Activated CD4-positive, alpha-beta T cell treated with anti-CD3 and anti-CD28 coated beads, Interleukin-2, Interleukin-4, amounts not matched to agents 100 ng/mL and 50 ng/mL, durations not matched to agents 16 hours and 8 hours (primary cell): ENCODE measurements around the gene OSBPL10.
"Not testable (repeated sequence)": the region's sequence is repeated elsewhere in the genome, so short reads cannot be mapped to it uniquely, and the experiment has no call there.

Experiments used
- DNase-seq: peaks from one replicate; pipeline ENCODE4 v3.0.0-alpha.2; 2020; ENCODE audit warnings: low spot score

Gene OSBPL10

DNA sequence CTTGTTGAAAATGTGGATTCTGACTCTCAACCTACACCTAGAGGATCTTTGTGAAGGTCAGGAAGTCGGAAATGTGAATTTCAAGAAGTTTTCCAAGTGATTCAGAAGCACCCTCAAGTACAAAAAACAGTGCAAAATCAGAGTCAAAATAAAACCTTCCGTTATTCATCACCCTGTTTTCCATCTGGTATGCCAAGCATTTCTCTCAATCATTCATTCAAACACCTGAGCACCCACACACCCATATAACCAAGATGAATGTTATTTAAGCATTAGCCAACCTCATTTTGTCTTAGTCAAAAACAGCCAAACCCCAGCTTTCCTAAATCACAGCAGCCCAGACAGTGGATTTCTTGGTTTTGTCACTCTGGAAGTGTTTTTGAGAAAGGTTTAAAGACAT, 91.1 kb downstream of the OSBPL10 start:
- no peak for DNase-seq

DNA sequence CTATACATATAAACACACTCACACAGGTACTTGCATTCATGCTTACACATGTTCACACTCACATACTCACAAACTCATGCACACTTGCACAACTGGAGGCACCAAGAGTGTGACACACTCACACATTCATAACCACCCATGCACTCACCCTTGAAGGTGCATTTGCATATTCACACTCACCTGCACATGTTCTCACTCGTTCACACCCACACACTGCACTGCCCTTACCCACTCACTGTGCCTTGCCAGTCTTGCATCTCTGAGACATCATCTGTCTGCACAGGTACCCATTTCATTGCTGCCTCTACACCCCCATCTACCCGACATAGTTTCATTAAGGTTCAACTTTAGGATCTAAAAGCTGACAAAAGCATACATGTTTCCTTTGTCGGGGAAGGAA, 95.8 kb downstream of the OSBPL10 start:
- no peak for DNase-seq

DNA sequence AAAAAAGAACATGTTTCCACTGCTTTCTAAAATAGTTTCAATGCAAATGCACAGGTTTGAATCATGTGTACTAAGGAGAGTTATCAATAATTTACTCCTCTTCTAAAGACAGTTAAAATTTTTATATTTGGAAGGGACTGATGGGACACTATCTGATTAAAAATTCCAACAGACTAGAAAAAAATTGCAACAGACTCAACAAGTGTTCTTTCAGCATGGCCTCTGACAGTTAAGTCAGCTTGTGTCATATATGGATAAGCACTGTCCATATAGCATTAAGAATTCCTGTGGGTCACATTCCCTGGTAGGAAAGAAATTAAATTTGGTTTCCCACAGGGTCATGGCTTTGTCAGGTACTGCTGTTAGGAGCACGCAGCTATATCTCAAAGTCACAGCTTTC, 96.8 kb downstream of the OSBPL10 start:
- DNase-seq = no peak

DNA sequence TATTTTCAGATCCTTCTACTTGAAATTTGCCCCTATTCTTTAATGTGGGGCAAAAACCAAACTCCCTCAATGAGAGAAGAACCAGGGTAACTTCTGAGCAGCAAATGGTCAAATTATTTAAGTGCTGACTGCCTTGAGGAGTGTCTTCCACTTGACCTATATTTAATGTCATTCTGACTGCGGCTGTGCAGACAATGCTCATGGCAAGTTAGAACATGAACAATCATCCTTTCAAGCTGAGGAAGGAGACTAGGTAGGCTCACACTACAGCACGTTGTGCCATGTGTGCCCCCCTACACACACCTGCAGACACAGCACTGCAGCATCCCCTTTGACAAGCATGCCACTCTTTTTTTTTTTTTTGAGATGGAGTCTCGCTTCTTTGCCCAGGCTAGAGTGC, 98.2 kb downstream of the OSBPL10 start:
- no peak for DNase-seq

DNA sequence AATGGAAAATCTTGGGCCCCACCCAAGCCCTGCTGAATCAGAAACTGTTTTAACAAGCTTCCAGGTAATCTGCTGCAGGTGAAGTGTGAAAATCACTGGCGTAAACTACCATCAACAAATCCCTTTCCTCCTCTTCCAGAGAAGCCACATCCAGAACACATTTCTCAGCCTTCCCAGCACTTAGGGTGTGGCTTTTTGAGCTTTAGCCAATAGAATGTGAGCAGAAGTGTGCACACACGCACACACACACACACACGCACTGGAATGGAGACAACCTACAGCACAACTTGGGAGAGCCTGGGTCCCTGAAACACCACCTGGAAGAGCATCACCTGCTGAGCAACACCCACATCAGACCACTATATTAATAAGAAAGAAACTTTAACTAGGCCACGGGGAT, 98.6 kb downstream of the OSBPL10 start:
- no peak for DNase-seq

DNA sequence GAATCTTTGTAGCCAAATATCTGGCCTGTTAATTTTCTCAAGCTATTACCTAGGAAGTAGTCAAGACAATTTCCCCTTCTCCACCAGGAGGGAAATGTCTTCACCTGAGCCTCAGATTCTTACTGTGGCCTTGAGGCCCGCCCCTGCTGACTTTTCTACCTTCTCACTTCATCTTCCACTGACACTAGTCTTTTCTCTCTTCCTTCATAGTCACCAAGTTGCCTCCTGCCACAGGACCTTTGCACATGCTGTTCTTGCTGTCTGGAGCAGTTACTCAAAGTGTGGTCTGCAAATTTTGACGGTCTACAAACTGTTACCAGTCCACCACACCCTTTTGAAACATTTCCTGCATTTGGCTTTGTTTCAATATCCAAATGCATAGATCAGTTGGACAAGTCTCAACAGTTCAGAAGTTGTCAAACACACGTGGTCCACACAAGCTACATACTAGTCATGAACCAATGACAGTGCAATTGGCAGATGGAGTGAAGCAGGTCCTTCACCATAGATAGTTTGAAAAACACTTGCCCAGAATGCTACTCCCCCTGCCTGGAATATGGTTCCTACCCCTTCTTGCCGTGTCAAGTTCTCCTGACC, 100.5 kb downstream of the OSBPL10 start:
- no peak for DNase-seq

DNA sequence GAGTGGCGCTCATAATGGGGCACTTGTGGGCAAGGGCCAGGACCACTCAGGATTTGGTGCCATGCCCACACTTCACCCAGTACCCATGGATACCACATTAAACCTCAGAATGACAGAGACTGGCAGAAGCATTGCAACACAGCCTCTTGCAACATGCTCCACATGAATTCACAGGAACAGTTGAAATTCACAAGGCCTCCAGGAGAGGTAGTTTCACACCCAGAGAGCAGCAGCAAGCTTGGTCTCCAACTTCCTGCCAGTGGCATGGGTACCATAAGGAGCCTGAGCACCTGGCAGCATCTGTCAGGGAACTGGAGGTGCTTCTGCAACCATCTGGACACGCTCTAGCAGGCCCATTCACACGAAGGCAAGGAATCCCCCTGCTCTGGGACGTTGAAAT, 101.0 kb downstream of the OSBPL10 start:
- DNase-seq = no peak

DNA sequence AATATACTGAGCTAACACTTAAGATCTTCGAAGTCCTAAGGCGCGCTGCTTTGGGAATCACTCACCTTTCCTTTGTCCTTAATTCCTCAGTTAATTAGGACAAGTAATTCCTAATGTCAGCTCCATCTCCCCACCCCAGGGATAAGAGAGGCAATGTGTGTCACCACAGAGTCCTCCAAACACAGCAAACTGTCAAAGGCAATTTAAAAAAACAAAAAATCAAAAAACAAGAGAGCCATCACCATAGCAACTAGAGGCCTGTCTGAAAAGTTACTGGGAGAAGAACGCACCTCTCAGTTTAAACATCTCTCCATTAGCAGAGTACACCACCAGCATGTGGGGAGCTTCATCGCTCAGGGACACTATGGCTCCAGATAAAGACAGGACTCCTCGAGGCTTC, 101.7 kb downstream of the OSBPL10 start:
- DNase-seq = no peak

DNA sequence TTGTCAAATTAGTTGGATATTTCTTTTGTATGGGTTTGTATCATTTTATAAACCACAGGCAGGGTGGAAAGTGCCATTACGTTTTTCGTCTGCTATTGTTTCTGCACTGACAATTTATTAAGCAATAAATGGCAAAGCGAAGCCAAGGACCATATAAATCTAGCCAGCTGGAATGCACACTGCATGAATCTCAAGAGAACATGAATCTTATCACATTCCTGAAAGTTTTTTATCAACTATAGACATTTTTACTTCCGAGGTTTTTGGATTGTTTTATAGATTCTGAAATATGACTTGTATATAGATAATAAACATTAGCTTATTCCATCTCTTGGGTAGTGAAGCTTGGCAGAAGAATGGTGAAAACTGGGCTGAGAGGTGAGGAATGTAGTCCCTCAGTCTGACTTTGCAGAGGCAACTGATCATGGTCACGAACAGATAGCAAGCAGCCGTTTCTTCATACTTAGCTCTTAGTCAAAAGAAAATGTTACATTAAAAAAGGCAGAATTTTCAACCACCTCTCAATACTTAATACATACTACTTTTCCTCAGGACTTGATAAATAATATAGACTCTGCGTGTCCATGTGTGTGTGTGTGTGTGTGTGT, 102.7 kb downstream of the OSBPL10 start:
- no peak for DNase-seq

DNA sequence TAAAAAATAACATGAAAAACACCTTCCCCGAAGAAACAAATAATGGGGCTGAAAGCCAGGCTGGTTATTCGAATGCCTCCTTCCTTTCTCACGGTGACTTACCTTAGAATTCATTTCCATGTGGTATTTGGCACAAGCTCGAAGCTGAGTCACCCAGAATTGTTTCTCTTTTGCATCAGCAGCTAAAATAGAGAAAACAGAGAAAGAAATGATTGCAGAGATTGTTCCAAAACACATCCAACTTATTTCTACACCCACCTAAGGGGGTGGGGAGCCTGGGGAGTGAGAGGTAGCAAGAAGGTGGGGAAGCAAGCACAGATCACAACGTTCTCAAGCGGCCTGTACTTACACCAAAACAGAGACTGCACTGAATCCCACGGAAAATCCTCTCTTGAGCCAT, 104.7 kb downstream of the OSBPL10 start:
- no peak for DNase-seq

DNA sequence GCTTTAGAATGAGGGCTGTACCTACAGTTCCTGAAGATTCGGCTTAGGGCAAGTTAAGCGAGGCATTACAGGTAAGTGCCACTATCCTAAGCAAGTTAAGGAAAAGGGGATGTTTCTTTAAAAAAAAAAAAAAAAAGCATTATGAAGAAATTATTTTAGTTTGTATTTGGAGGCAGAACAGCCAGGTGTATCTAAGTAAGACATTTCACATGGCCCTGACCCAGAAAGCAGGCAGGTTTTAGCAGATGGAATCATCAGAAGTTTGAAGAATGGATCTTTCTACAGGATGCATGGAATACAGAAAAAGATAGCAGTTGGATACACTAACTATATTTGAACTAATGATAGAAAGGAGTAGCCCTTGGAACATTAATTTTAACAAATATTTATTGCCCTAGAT, 105.6 kb downstream of the OSBPL10 start:
- no peak for DNase-seq

DNA sequence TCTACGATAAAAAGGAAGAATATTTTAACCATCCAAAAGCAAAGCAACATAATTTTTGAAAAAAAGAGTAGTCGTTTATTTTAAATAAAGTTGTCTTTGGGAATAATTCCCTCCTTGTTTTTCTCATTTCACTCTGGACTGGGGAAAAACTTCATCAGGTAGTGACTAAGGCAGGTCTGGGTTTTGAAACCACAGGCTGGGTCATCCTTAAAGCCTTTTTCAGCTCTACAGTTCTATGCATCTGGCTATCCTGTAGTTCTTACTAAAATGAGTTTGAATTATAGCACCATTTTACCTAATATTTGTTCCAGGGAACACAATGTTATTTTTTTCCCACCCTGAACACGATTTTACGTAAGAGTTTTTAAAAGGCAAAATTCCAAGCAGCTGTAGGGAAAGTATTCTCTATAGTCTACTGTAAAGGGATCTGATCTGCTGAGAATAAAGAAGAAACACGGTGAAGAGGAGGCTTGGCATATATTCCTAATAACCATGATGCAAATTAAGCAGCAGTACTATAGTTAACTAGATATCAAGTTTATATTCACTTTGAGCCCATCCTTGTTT, 107.7 kb downstream of the OSBPL10 start:
- no peak for DNase-seq

DNA sequence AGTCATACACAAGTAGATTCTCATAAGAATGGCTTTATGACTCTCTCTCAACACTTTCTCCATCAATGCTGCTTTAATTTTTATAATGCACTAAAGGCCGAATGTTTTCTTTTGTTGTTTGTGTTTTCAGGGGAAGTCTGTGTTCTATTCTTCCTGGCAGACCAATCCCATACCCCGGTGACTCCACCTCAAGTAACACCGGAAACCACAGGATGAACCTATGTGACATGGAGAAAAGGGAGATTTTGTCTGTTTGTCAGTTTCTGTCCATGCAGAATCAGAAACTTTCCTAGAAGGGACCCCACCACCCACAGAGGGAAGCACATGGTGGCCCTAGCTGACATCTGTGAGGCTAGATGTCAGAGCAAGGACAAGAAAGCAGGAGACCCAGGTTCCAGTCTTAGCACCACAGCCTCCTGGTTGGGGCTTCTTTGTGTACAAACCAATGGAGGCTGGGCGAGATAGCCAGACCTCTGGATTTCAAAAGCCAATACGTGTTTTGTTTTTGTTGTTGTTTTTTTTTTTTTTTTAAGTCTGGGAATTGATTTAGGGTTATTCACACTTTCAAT, 109.0 kb downstream of the OSBPL10 start:
- no peak for DNase-seq

DNA sequence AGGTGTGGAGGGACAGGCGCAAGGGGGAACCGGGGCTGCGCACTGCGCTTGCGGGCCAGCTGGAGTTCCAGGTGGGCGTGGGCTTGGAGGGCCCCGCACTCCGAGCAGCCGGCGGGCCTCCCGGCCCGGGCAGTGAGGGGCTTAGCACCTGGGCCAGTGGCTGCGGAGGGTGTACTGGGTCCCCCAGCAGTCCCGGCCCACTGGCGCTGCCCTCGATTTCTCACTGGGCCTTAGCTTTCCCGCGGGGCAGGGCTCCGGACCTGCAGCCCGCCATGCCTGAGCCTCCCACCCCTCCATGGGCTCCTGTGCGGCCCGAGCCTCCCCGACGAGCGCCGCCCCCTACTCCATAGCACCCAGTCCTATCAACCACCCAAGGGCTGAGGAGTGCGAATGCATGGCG, 111.0 kb downstream of the OSBPL10 start:
- not testable (repeated sequence) for DNase-seq

DNA sequence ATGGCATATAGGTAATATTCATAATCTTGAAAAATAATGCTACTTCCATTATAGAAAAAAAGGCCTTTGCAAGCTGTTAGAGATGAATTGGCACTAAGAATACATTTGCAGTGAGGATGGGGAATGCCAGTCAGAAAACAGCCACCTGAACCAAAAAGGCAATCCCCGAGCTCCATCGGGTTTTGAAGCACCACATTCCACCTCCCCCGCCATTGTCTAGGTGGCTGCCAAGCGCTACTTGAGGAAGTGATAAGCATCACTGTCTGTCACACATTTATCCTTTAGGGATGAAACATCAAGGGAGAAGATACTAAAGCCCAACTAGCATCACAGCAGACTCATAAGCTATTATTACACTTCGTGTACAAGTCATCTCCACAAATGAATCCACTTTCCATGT, 112.8 kb downstream of the OSBPL10 start:
- no peak for DNase-seq

DNA sequence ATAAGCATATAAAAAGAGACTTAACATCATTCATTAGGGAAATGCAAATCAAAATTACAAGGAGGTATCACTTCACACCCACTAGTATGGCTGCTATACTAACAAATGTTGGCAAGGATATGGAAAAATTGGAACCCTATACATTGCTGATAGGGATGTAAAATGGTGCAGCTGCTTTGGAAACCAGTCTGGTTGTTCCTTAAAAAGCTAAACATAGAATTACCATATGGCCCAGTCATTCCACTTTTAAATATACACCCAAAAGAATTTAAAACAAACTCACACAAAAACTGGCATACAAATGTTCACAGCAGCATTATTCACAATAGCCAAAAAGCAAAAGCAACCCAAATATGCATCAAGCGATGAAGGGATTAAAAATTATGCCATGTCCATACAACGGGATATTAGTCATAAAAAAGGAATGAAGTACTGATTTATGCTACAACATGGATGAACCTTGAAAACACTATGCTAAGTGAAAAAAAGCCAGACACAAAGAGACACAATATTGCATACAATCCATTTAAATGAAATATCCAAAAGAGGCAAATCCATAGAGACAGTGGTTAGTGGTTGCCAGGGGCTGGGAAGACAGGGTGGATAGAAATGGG, 118.3 kb downstream of the OSBPL10 start:
- no peak for DNase-seq

DNA sequence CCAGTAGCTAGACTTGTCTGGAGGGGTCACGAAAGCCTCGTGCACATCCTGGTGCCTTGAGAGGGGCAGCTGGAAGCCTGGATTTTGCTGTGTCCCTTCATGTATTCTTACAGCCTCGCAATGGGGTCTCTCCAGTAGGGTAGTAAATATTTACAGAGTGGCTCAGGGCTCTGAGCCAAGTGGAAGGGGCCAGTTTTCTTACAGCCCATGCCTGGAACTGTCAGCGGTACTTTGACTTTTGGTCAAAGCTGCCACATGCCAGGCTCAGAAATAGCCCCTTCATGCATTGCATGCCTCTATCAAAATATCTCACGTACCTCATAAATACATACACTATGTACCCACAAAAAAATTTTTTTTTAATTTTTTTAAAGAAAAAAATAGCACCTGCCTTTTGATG, 119.2 kb downstream of the OSBPL10 start:
- DNase-seq = no peak

DNA sequence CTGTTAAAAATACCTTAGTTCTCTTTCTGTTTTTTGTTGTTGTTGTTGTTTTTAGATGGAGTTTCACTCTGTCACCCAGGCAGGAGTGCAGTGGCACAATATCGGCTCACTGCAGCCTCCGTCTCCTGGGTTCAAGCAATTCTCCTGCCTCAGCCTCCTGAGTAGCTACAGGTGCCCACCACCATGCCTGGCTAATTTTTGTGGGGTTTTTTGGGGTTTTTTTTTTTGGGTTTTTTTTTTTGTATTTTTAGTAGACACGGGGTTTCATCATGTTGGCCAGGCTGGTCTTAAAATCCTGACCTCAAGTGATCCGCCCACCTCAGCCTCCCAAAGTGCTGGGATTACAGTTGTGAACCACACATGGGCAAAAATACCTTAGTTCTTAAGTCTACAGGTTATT, 120.4 kb downstream of the OSBPL10 start:
- not testable (repeated sequence) for DNase-seq

DNA sequence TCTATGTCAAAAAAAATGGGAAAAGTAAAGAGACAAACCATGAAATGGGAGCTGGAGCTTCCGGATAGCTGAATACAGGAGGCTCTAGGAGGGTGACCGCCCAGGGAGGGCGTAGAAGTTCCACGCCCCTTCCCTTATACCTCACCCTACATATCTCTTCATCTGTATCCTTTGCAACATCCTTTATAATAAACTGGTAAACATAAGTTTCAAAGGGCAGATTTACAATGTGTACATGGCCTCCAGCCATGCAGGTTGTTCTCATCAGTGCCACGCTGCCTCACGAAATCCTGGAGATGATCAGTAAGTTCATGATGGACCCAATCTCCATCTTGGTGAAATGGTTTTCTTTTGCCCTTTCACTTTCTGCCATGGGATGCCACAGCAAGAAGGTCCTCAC, 121.8 kb downstream of the OSBPL10 start:
- no peak for DNase-seq

DNA sequence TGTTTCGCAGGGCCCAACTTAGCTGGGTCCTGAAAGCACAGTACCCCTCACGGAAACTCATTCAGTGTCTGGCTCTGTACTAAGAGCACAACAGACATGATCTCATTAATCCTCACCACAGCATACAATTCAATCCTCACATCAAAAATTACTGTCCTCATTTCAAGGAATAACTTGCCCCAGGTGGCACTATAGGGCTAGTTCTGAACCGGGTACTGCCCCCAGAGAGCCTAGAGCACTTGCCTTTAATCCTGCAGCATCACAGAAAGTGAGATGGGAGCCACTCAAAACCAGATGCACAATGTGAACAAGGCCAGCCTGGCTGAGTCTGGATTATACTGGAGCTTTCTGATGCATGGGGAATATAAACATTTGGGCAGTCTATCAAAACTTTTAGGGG, 122.6 kb downstream of the OSBPL10 start:
- no peak for DNase-seq

DNA sequence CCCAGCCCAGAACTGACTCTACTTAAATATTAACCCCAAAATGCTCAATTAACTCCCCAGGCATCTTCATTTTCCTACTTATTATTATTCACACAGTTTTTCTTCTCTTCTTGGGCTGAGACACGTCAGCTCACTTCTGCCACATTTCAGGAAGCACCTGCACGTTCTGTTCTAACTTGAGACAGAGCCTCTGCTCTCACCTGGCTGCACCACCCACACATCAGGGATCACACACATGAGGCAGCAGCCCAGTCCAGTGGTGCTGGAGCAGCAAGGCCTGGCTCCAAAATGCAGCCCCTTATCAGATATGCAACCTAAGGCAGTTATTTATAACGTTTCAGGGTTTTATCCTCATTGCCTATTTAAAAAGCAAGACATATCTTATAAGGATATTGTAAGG, 127.5 kb downstream of the OSBPL10 start:
- DNase-seq = no peak

DNA sequence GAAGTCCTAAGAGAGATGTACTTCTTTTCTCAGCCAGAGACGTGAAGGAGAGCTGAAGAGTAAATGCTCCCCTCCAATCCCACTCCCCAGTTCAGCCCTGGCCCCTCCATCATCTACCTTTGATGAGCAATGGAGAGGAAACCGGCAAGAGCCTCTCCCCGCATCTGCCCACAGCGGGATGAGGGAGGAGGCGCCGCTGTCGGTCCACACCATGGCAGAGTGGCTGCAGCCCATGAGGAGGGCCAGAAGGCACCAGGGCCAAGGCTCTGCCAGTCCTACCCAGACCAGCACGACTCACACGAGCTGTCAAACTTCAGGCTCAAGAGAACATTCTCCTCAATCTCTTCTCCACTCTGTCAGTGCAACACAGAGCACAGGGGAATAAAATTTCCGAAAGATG, 129.8 kb downstream of the OSBPL10 start:
- DNase-seq = no peak

DNA sequence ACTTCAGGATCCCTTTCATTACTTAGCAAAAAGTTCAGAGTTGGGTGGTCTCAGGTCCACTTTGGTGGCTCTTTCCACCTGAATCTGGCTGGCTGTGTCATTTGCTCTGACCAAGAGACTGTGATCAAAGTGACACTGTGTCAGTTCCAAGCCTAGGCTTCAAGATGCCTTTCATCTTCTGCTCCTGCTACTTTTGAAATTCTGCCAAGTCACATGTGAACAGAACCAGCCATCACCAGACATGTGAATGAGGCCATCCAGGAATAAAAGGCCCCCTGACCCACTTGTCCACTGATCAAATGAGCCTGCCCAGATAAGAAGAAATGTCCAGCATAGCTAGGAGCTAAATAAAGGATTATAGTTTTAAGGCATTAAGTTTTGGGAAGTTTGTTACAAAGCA, 132.2 kb downstream of the OSBPL10 start:
- no peak for DNase-seq
